BLaER1 (cell line): ENCODE results near the gene THOC6.

Experiments used
- H3K27ac ChIP-seq: shearing (Covaris generic); formaldehyde crosslinking; 2 replicates; pipeline ENCODE4 v1.8.1; 2022
- H3K27me3 ChIP-seq: shearing (Covaris generic); formaldehyde crosslinking; 2 replicates; pipeline ENCODE4 v1.8.1; 2022
- H3K36me3 ChIP-seq: shearing (Covaris generic); formaldehyde crosslinking; 2 replicates; pipeline ENCODE4 v1.8.1; 2022
- H3K4me1 ChIP-seq: shearing (Covaris generic); formaldehyde crosslinking; 2 replicates; pipeline ENCODE4 v1.8.1; 2022
- H3K4me2 ChIP-seq: shearing (Covaris generic); formaldehyde crosslinking; 2 replicates; pipeline ENCODE4 v1.8.1; 2022
- H3K4me3 ChIP-seq: shearing (Covaris generic); formaldehyde crosslinking; 2 replicates; pipeline ENCODE4 v1.8.1; 2022
- H3K9ac ChIP-seq: shearing (Covaris generic); formaldehyde crosslinking; 2 replicates; pipeline ENCODE4 v1.8.1; 2022
- H3K9me3 ChIP-seq: shearing (Covaris generic); formaldehyde crosslinking; 2 replicates; pipeline ENCODE4 v1.8.1; 2022
- H4K20me1 ChIP-seq: shearing (Covaris generic); formaldehyde crosslinking; 2 replicates; pipeline ENCODE4 v1.8.1; 2022
- Cebpa-rat ChIP-seq: shearing (Covaris generic); IDR thresholded peaks from 2 replicates; pipeline ENCODE4 v1.8.1; 2022

Gene THOC6

GRCh38 chr16:3004781-3005284 is 19.0 kb upstream of the THOC6 start:
- H3K27ac ChIP-seq, result no peak overlapping the region
- H4K20me1 ChIP-seq, result no peaks in the 10 kb centered on the region
- peaks cover 30% of the 10 kb centered on the region for H3K4me1 ChIP-seq
- peaks cover 88% of the 10 kb centered on the region for H3K27me3 ChIP-seq
- no peaks in the 10 kb centered on the region for H3K36me3 ChIP-seq
- H3K9ac ChIP-seq, result no peak overlapping the region
- H3K4me2 ChIP-seq, result peak overlapping the region; percentile 42
- TF ChIP-seq Cebpa-rat, result no peak
- no peaks in the 10 kb centered on the region for H3K9me3 ChIP-seq
- H3K4me3 ChIP-seq, result no peak overlapping the region; the same call in 1 of the 2 replicates

- Histone ChIP-seq H3K27ac (no peak overlapping the region), H3K27me3 (peaks cover 82% of the 10 kb centered on the region), H3K4me3 (peak overlapping the region; percentile 50), H3K9me3 (no peaks in the 10 kb centered on the region), H3K4me2 (peak overlapping the region; percentile 98), H4K20me1 (no peaks in the 10 kb centered on the region), H3K36me3 (no peaks in the 10 kb centered on the region), H3K9ac (peak overlapping the region; percentile 3; the same call in 1 of the 2 replicates), H3K4me1 (peaks cover 36% of the 10 kb centered on the region)
- TF ChIP-seq Cebpa-rat, result no peak
Observed at GRCh38 chr16:3007059-3007956, 16.5 kb upstream of the THOC6 start.

- TF ChIP-seq Cebpa-rat, result no peak
- H3K4me3 ChIP-seq, result peak overlapping the region; percentile 50
- no peaks in the 10 kb centered on the region for H3K36me3 ChIP-seq
- H3K9me3 ChIP-seq, result no peaks in the 10 kb centered on the region
- H3K4me2 ChIP-seq, result peak overlapping the region; percentile 98
- H3K9ac ChIP-seq, result peak overlapping the region; percentile 3; the same call in 1 of the 2 replicates
- peaks cover 44% of the 10 kb centered on the region for H3K4me1 ChIP-seq
- H3K27me3 ChIP-seq, result peaks cover 84% of the 10 kb centered on the region
- peaks cover 4% of the 10 kb centered on the region; the same call in 1 of the 2 replicates for H4K20me1 ChIP-seq
- peak overlapping the region; percentile 35; the same call in 1 of the 2 replicates for H3K27ac ChIP-seq
Observed at GRCh38 chr16:3007957-3008689, 15.7 kb upstream of the THOC6 start.

GRCh38 chr16:3008690-3009037 is 15.2 kb upstream of the THOC6 start:
- Histone ChIP-seq H3K27me3 (peaks cover 85% of the 10 kb centered on the region), H3K27ac (0 out of 2 replicates have a peak overlapping the region, but pooled peaks have one; percentile 35), H3K9ac (no peak overlapping the region), H3K4me3 (peak overlapping the region; percentile 50), H4K20me1 (peaks cover 10% of the 10 kb centered on the region; the same call in 1 of the 2 replicates), H3K36me3 (no peaks in the 10 kb centered on the region), H3K4me1 (peaks cover 46% of the 10 kb centered on the region), H3K9me3 (no peaks in the 10 kb centered on the region), H3K4me2 (peak overlapping the region; percentile 98)
- TF ChIP-seq Cebpa-rat, result no peak

- no peak overlapping the region for H3K27ac ChIP-seq
- H3K4me3 ChIP-seq, result no peak overlapping the region
- H3K36me3 ChIP-seq, result no peaks in the 10 kb centered on the region
- H3K9ac ChIP-seq, result no peak overlapping the region
- no peak overlapping the region for H3K4me2 ChIP-seq
- no peaks in the 10 kb centered on the region for H3K9me3 ChIP-seq
- H4K20me1 ChIP-seq, result peaks cover 13% of the 10 kb centered on the region; the same call in 1 of the 2 replicates
- peaks cover 46% of the 10 kb centered on the region for H3K4me1 ChIP-seq
- TF ChIP-seq Cebpa-rat, result no peak
- H3K27me3 ChIP-seq, result peaks cover 87% of the 10 kb centered on the region
Observed at GRCh38 chr16:3009568-3010390, 14.1 kb upstream of the THOC6 start.

DNA sequence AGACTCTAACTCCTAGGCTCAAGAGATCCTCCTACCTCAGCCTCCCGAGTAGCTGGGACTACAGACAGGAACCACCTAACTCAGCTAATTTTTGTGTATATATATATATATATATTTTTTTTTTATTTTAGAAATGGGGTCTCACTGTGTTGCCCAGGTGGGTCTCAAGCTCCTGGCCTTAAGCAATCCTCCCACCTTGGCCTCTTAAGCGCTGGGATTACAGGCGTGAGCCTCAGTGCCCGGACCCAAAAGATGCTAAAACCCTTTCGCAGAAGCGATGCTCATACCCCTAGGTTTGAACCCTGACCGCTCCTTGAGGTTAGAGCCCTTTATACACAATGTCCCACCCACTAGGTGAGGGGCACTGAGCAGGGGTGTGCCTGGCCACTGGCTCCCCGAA is 13.3 kb upstream of the THOC6 start:
- Histone ChIP-seq H3K9ac (no peak overlapping the region), H3K9me3 (no peaks in the 10 kb centered on the region), H3K4me3 (no peak overlapping the region), H3K27me3 (peaks cover 81% of the 10 kb centered on the region), H3K4me1 (peaks cover 46% of the 10 kb centered on the region), H4K20me1 (peaks cover 13% of the 10 kb centered on the region; the same call in 1 of the 2 replicates), H3K36me3 (no peaks in the 10 kb centered on the region), H3K27ac (no peak overlapping the region), H3K4me2 (no peak overlapping the region)
- TF ChIP-seq Cebpa-rat, result no peak

DNA sequence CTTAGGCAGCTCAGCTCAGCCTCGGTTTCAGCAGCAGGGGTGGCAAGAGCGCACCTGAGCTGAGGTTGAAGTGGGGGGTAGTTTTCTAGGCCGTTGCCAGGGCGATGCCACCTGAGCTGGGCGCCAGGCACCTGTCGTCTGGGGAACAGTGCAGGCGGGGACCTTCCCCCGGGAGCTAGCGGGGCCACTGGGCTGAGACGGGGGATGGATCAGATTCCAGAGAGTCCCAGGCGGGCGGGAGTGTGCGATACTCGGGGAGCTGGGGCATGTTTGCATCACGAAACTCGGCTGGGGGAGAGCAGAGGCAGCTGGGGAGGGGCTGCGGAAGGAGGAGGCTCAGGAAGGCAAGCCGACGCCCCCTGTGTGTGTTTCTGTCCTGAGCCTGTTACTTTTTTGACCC is 11.6 kb upstream of the THOC6 start:
- TF ChIP-seq Cebpa-rat, result no peak
- no peak overlapping the region for H3K9ac ChIP-seq
- H3K4me3 ChIP-seq, result no peak overlapping the region
- no peak overlapping the region for H3K27ac ChIP-seq
- H3K4me1 ChIP-seq, result peaks cover 37% of the 10 kb centered on the region
- no peaks in the 10 kb centered on the region for H3K36me3 ChIP-seq
- peak overlapping the region; percentile 59 for H3K4me2 ChIP-seq
- H3K27me3 ChIP-seq, result peaks cover 66% of the 10 kb centered on the region
- H4K20me1 ChIP-seq, result peaks cover 13% of the 10 kb centered on the region; the same call in 1 of the 2 replicates
- no peaks in the 10 kb centered on the region for H3K9me3 ChIP-seq

DNA sequence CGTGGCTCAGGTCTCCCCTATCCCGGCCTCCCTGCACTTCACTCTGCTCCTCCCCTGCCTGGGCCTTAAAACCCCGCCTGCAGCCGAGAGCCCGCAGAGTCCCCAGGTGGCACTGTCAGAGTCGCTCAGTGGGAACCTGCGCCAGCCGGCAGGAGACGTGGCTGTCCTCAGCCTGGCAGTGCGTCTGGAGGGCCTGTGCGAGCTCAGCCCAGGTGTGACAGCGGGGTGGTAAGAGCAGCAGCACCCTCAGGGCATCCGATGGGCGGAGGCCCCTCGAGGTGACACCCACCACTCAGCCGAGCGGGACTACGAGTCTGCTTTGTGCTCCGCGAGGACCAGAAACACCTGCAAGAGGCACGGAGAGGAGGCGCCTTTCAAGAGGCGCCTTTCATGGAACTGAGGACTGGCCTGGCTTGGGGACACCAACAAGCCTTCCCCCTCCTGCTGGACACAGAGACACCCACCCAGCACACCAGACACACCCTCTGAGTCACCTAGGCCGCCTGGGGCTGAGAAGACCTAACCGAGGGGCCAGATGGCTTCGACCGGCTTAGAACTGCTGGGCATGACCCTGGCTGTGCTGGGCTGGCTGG is 10.9 kb upstream of the THOC6 start, which contains the start of gene CLDN9:
TSS of gene CLDN9 (plus strand) at position 96 of the 593 bp plus-strand sequence. CDS start at position 536, 440 bp downstream.
- Histone ChIP-seq H3K9me3 (no peaks in the 10 kb centered on the region), H3K4me1 (peaks cover 32% of the 10 kb centered on the region), H3K27me3 (peaks cover 62% of the 10 kb centered on the region), H3K27ac (no peak within 1 kb of the TSS), H3K4me2 (peak within 1 kb of the TSS; percentile 59), H3K9ac (no peak within 1 kb of the TSS), H3K36me3 (no peaks in the 10 kb centered on the region), H4K20me1 (peaks cover 13% of the 10 kb centered on the region; the same call in 1 of the 2 replicates), H3K4me3 (no peak within 1 kb of the TSS)
- no peak for TF ChIP-seq Cebpa-rat

DNA sequence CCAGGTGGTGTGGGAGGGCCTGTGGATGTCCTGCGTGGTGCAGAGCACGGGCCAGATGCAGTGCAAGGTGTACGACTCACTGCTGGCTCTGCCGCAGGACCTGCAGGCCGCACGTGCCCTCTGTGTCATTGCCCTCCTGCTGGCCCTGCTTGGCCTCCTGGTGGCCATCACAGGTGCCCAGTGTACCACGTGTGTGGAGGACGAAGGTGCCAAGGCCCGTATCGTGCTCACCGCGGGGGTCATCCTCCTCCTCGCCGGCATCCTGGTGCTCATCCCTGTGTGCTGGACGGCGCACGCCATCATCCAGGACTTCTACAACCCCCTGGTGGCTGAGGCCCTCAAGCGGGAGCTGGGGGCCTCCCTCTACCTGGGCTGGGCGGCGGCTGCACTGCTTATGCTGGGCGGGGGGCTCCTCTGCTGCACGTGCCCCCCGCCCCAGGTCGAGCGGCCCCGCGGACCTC is 10.3 kb upstream of the THOC6 start:
- H4K20me1 ChIP-seq, result peaks cover 13% of the 10 kb centered on the region; the same call in 1 of the 2 replicates
- no peaks in the 10 kb centered on the region for H3K9me3 ChIP-seq
- no peaks in the 10 kb centered on the region for H3K36me3 ChIP-seq
- H3K4me2 ChIP-seq, result no peak overlapping the region
- no peak overlapping the region for H3K9ac ChIP-seq
- H3K4me1 ChIP-seq, result peaks cover 30% of the 10 kb centered on the region
- H3K27ac ChIP-seq, result no peak overlapping the region
- peaks cover 62% of the 10 kb centered on the region for H3K27me3 ChIP-seq
- no peak overlapping the region for H3K4me3 ChIP-seq
- no peak for TF ChIP-seq Cebpa-rat
